H9 (cell line): Measurements from ENCODE around the gene MRPL37. TPM values are rescaled to one million over a fixed set of nuclear protein-coding genes. Genes with fewer than 3 reads are reported as not detected.

Source experiments
- DNase-seq: peaks from one replicate; pipeline ENCODE4 v3.0.0-alpha.2; 2017
- H2AFZ ChIP-seq: one replicate; pipeline ENCODE4 v1.6.1; 2013; ENCODE audit warnings: mild to moderate bottlenecking, low read length, control low read depth, moderate library complexity
- H2AK5ac ChIP-seq: 2 replicates; pipeline ENCODE4 v1.6.1; 2013; ENCODE audit warnings: low read length, control low read depth, mixed read lengths; ENCODE audit not compliant: insufficient read length
- H2BK120ac ChIP-seq: one replicate; pipeline ENCODE4 v1.6.1; 2013; ENCODE audit warnings: low read depth, mild to moderate bottlenecking, low read length, control low read depth, inconsistent platforms; ENCODE audit not compliant: poor library complexity, severe bottlenecking
- H2BK12ac ChIP-seq: 2 replicates; pipeline ENCODE4 v1.6.1; 2013; ENCODE audit warnings: low read length, control low read depth, mixed read lengths, low read depth; ENCODE audit not compliant: insufficient read length
- H2BK15ac ChIP-seq: 2 replicates; pipeline ENCODE4 v1.6.1; 2013; ENCODE audit warnings: low read depth, low read length, control low read depth
- H2BK20ac ChIP-seq: one replicate; pipeline ENCODE4 v1.6.1; 2013; ENCODE audit warnings: low read depth, mild to moderate bottlenecking, low read length, control low read depth, inconsistent platforms; ENCODE audit not compliant: poor library complexity, severe bottlenecking
- H2BK5ac ChIP-seq: 2 replicates; pipeline ENCODE4 v1.6.1; 2013; ENCODE audit warnings: low read length, control low read depth, mixed read lengths; ENCODE audit not compliant: insufficient read length
- H3K14ac ChIP-seq: 2 replicates; pipeline ENCODE4 v1.6.1; 2013; ENCODE audit warnings: low read length, control low read depth; ENCODE audit not compliant: insufficient read depth
- H3K18ac ChIP-seq: 2 replicates; pipeline ENCODE4 v1.6.1; 2013; ENCODE audit warnings: low read depth, mild to moderate bottlenecking, mixed read lengths, low read length, control low read depth; ENCODE audit not compliant: insufficient read length
- H3K23ac ChIP-seq: 2 replicates; pipeline ENCODE4 v1.6.1; 2013; ENCODE audit warnings: low read length, control low read depth, mixed read lengths, low read depth; ENCODE audit not compliant: insufficient read length
- H3K23me2 ChIP-seq: 2 replicates; pipeline ENCODE4 v1.6.1; 2013; ENCODE audit warnings: low read depth, mild to moderate bottlenecking, mixed read lengths, low read length, control low read depth; ENCODE audit not compliant: insufficient read length, poor library complexity, severe bottlenecking
- H3K27ac ChIP-seq: 2 replicates; pipeline ENCODE4 v1.5.1; 2013; ENCODE audit warnings: low read length, control low read depth, mixed read lengths, low read depth; ENCODE audit not compliant: insufficient read length
- H3K27me3 ChIP-seq: 2 replicates; pipeline ENCODE4 v1.6.1; 2013; ENCODE audit warnings: low read length, control low read depth, inconsistent platforms; ENCODE audit not compliant: insufficient read depth
- H3K4ac ChIP-seq: 2 replicates; pipeline ENCODE4 v1.6.1; 2013; ENCODE audit warnings: low read depth, mild to moderate bottlenecking, control low read depth, inconsistent platforms, low read length, moderate library complexity
- H3K4me1 ChIP-seq: 2 replicates; pipeline ENCODE4 v1.6.1; 2013; ENCODE audit warnings: low read length, control low read depth, inconsistent platforms; ENCODE audit not compliant: insufficient read depth
- H3K4me2 ChIP-seq: 2 replicates; pipeline ENCODE4 v1.6.1; 2013; ENCODE audit warnings: low read length, control low read depth, mixed read lengths; ENCODE audit not compliant: insufficient read length, insufficient read depth
- H3K56ac ChIP-seq: 2 replicates; pipeline ENCODE4 v1.6.1; 2013; ENCODE audit warnings: low read depth, mild to moderate bottlenecking, mixed read lengths, low read length, control low read depth; ENCODE audit not compliant: insufficient read length
- H3K79me1 ChIP-seq: 2 replicates; pipeline ENCODE4 v1.6.1; 2013; ENCODE audit warnings: low read depth, mild to moderate bottlenecking, moderate library complexity, low read length, control low read depth, inconsistent platforms; ENCODE audit not compliant: insufficient read depth, poor library complexity, severe bottlenecking
- H3K79me2 ChIP-seq: 2 replicates; pipeline ENCODE4 v1.6.1; 2013; ENCODE audit warnings: low read length, control low read depth, inconsistent platforms; ENCODE audit not compliant: insufficient read depth
- H3K9ac ChIP-seq: 2 replicates; pipeline ENCODE4 v1.6.1; 2013; ENCODE audit warnings: low read length, control low read depth, mixed read lengths; ENCODE audit not compliant: insufficient read length; ENCODE audit errors: extremely low read depth
- H3K9me3 ChIP-seq: one replicate; pipeline ENCODE4 v1.6.1; 2013; ENCODE audit warnings: low read depth, low read length, inconsistent platforms; ENCODE audit not compliant: control insufficient read depth
- H3T11ph ChIP-seq: one replicate; pipeline ENCODE4 v1.6.1; 2013; ENCODE audit warnings: mild to moderate bottlenecking, low read length, control low read depth, inconsistent platforms
- H4K20me1 ChIP-seq: one replicate; pipeline ENCODE4 v1.6.1; 2013; ENCODE audit not compliant: control insufficient read depth, insufficient read length, insufficient read depth
- H4K5ac ChIP-seq: 2 replicates; pipeline ENCODE4 v1.6.1; 2013; ENCODE audit warnings: low read depth, mild to moderate bottlenecking, mixed read lengths, low read length, control low read depth; ENCODE audit not compliant: insufficient read length
- H4K8ac ChIP-seq: replicated peaks from 2 replicates; pipeline ENCODE4 v1.6.1; 2013; ENCODE audit warnings: low read length, control low read depth, mixed read lengths, low read depth; ENCODE audit not compliant: insufficient read length
- H4K91ac ChIP-seq: 2 replicates; pipeline ENCODE4 v1.6.1; 2013; ENCODE audit warnings: low read depth, mild to moderate bottlenecking, moderate library complexity, mixed read lengths, low read length, control low read depth; ENCODE audit not compliant: insufficient read length
- H3K27ac Mint-ChIP-seq, 3 experiments: 2 replicates in 2 of 3; 3 replicates in 1 of 3; pipeline ENCODE4 v1.8.0; 2020 to 2021; ENCODE audit warnings: mixed read lengths in 3 of 3, mild to moderate bottlenecking in 1 of 3, moderate library complexity in 1 of 3
- H3K27me3 Mint-ChIP-seq: 2 replicates; pipeline ENCODE4 v1.8.0; 2021; ENCODE audit warnings: low read depth, mild to moderate bottlenecking, moderate library complexity, mixed read lengths
- H3K36me3 Mint-ChIP-seq, 3 experiments: 2 replicates in 2 of 3; 3 replicates in 1 of 3; pipeline ENCODE4 v1.8.0; 2020 to 2021; ENCODE audit warnings: low read depth in 3 of 3, mixed read lengths in 3 of 3; ENCODE audit not compliant: insufficient read depth in 1 of 3
- H3K4me1 Mint-ChIP-seq, 2 experiments: 2 replicates each; pipeline ENCODE4 v1.8.0; 2020; ENCODE audit warnings: mixed read lengths in 2 of 2
- H3K4me3 Mint-ChIP-seq, 2 experiments: 2 replicates in 1 of 2; 3 replicates in 1 of 2; pipeline ENCODE4 v1.8.0; 2020 to 2021; ENCODE audit warnings: mild to moderate bottlenecking in 2 of 2, mixed read lengths in 2 of 2, moderate library complexity in 1 of 2
- H3K9me3 Mint-ChIP-seq, 2 experiments: 2 replicates in 1 of 2; 3 replicates in 1 of 2; pipeline ENCODE4 v1.8.0; 2020; ENCODE audit warnings: mild to moderate bottlenecking in 2 of 2, mixed read lengths in 2 of 2, moderate library complexity in 1 of 2
- WGBS: extraction: QIAGEN DNeasy Blood & Tissue Kit; methylation state at CpG from one replicate; pipeline ENCODE4 v1.1.7; 2013; ENCODE audit warnings: missing lambda C conversion rate, low lambda C conversion rate, mixed read lengths; ENCODE audit not compliant: insufficient read length; ENCODE audit errors: extremely low coverage; 5-methylcytosine and 5-hydroxymethylcytosine counted together
- total RNA-seq: library from RNA; stranded (reverse); gene quantifications from 2 replicates; pipeline ENCODE4 v1.2.1, GENCODE V29; 2021
- TF ChIP-seq, protein P1 (sequence below): fragments of 200-600 bp; sonication (generic); conservative IDR thresholded peaks from 3 replicates; pipeline ENCODE4 v1.8.0; 2021; ENCODE audit warnings: antibody characterized with exemption, mild to moderate bottlenecking

MRPL37 gene
- total RNA-seq, 1 experiment from 2014 or later, result 123 TPM

DNA sequence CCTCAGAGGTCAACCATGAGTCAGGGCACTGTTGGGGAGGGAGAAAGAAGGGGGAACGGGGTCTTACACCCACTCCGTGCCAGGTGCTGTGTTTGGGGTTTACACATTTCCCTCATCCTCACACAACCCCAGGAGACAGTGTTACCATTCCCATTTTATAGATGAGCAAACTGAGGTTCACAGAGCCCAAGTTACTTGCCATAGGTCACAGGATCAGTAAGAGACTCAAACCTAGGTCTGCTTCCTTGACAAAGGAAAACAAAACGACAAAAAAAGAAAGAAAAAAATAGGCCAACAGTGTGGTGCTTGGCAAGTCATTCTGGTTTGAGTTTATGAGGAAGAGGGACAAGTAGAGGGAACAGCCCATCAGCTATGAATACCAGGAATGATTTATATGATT, 30.9 kb upstream of the MRPL37 start:
- Mint-ChIP-seq H3K9me3 (no peaks in the 10 kb centered on the region), H3K27ac (no peak overlapping the region), H3K4me3 (no peak overlapping the region), H3K4me1 (peaks cover 9 to 13% of the 10 kb centered on the region in 2 experiments), H3K27me3 (peaks cover 4% of the 10 kb centered on the region), H3K36me3 (no peaks in the 10 kb centered on the region)
- H3K27me3 ChIP-seq, result no peaks in the 10 kb centered on the region
- no peaks in the 10 kb centered on the region for H3K79me1 ChIP-seq
- H3K18ac ChIP-seq, result no peak overlapping the region
- no peak overlapping the region for H2AK5ac ChIP-seq
- H2BK15ac ChIP-seq, result no peak overlapping the region
- no peak for DNase-seq
- H3K23ac ChIP-seq, result no peak overlapping the region
- H3K79me2 ChIP-seq, result no peaks in the 10 kb centered on the region
- H4K8ac ChIP-seq, result no peak overlapping the region
- no peak overlapping the region for H3K14ac ChIP-seq
- H4K20me1 ChIP-seq, result no peaks in the 10 kb centered on the region
- no CpG with 5 or more reads among the region's 3 CpGs for WGBS
- no peak overlapping the region for H2BK5ac ChIP-seq
- no peak overlapping the region for H4K91ac ChIP-seq
- no peaks in the 10 kb centered on the region for H3K9me3 ChIP-seq
- H2BK120ac ChIP-seq, result no peak overlapping the region
- no peak overlapping the region for H3K9ac ChIP-seq
- no peak overlapping the region for H4K5ac ChIP-seq
- no peak overlapping the region for H3T11ph ChIP-seq
- H3K4ac ChIP-seq, result no peak overlapping the region
- H2BK12ac ChIP-seq, result no peak overlapping the region
- no peak overlapping the region for H3K27ac ChIP-seq
- no peak overlapping the region for H3K4me2 ChIP-seq
- H3K23me2 ChIP-seq, result no peaks in the 10 kb centered on the region
- H2AFZ ChIP-seq, result no peak overlapping the region
- TF ChIP-seq, protein P1, sequence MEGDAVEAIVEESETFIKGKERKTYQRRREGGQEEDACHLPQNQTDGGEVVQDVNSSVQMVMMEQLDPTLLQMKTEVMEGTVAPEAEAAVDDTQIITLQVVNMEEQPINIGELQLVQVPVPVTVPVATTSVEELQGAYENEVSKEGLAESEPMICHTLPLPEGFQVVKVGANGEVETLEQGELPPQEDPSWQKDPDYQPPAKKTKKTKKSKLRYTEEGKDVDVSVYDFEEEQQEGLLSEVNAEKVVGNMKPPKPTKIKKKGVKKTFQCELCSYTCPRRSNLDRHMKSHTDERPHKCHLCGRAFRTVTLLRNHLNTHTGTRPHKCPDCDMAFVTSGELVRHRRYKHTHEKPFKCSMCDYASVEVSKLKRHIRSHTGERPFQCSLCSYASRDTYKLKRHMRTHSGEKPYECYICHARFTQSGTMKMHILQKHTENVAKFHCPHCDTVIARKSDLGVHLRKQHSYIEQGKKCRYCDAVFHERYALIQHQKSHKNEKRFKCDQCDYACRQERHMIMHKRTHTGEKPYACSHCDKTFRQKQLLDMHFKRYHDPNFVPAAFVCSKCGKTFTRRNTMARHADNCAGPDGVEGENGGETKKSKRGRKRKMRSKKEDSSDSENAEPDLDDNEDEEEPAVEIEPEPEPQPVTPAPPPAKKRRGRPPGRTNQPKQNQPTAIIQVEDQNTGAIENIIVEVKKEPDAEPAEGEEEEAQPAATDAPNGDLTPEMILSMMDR, result no peak
- no peaks in the 10 kb centered on the region for H3K4me1 ChIP-seq
- no peak overlapping the region for H2BK20ac ChIP-seq
- H3K56ac ChIP-seq, result no peak overlapping the region
